Suppressor macrophage treated with lipopolysaccharide for 4 hours (primary cell): Measurements from ENCODE around the gene TEX22.

Experiments
- DNase-seq: peaks from one replicate; pipeline ENCODE4 v3.0.0-alpha.2; 2020

TEX22 gene

DNA sequence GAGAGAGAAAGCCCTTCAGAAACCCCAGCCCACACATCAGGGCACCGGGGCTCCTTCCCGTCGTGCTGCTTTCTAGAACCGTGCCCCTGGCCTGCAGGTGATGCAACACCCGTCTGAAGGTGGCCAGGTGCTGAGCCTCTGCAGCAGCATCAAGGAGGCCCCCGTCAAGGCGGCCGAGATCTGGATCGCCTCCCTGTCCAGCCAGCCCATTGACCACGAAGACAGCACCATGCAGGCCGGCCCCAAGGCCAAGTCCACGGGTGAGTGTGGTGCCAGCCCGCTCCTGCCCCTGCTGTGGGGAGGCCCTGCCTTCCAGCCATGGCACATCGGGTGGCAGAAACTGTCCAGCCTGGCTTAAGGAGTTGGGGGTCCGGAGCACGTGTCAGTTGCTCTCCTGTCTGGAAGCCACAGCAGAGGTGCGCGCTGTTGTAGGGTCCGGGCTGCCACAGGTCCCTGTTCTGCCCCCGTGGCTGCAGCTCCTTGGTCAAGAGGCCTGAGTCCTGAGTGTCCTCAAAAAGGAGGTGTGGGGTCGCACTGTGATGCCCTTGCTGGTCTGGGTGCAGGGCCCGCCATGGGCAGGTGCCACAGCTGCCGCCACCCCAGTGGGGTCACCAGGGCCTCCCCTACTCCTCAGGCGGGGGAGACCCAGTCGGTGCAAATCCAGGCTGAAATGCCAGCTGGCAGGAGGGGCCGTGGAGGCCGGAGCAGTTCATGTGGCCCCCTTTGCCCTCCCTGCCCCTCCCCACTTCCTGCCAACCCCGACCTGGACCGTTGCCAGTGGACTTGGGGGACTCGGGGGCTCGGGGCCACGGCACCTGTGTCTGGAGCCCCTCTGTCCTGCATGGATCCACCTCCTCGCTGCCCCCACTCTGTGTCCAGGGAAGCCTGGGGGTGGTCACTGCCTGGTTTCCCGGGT is 31.0 kb upstream of the TEX22 start:
- no peak for DNase-seq

GRCh38 chr14:105368032-105368417 is 30.3 kb upstream of the TEX22 start:
- no peak for DNase-seq

GRCh38 chr14:105368426-105368825 is 29.9 kb upstream of the TEX22 start:
- no peak for DNase-seq

DNA sequence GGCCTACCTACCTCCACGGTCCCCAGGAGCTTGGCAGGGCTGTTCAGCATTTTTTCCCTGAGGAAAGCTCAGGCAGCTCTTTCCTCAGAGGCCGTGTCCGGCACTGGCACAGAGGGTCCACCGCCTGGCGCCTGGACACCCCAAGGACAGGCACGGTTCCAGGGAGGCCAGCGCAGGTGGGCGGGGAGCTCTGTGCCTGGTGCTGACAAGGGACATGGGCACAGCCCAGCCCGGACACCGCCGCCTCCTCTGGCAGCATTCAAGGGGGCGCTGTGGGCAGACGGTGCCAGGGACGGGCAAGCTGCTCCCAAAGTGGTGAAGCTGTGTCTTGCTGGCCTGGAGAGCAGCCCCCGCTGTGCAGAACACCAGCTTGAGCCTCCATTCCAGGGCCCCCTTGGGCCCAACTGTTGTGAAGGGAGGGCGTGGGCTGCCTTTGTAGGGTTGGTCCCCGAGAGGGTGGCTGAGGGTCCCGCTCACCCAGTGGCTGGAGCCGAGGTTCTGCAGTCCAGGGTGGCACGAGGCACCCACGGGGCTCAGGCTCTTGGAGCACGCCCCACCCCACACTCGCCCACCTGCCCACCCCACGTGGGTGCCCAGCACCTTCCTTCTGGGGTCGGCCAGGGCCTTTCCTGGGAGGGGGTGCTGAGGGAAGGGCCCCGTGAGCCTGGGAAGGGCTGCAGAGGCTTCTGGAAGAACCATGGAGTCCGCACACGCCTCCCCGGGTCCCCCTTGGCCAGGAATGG is 29.3 kb upstream of the TEX22 start:
- DNase-seq, result no peak

DNA sequence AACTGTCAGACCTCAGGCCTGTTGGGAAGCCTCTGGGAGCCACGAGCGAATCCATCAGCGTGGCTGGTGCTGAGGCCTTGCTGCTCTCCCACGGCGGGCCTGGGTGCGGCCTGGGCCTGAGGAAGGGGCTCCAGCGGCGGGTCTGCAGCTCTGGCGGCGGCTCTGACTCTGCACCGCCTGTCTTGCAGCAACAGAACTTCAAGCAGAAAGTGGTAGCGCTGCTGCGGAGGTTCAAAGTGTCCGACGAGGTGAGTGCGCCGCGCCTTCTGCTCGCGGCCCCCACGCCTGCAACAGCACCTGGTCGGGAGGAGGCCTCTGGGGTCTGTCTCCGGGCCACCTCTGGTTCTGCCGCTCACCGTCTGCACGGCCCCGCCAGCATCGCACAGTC is 28.7 kb upstream of the TEX22 start:
- DNase-seq, result no peak

DNA sequence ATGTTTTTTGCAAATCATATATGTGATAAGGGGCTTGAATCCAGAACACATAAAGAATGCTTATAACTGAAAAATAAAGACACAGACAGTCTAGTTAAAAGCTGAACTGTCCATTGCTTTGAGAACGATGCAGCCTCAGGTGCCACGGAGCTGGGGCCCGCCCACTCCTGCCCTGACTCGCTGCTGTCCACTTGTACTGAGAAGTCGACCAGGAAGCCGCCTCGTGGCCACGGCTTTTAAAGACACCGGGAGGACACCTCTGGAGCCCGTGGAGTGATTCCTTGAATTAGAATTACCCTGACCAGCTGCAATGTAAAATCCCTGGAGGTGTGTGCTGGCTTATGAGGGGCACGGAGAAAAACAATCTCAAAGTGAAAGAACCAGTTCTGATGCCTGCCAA is 23.9 kb upstream of the TEX22 start:
- no peak for DNase-seq

DNA sequence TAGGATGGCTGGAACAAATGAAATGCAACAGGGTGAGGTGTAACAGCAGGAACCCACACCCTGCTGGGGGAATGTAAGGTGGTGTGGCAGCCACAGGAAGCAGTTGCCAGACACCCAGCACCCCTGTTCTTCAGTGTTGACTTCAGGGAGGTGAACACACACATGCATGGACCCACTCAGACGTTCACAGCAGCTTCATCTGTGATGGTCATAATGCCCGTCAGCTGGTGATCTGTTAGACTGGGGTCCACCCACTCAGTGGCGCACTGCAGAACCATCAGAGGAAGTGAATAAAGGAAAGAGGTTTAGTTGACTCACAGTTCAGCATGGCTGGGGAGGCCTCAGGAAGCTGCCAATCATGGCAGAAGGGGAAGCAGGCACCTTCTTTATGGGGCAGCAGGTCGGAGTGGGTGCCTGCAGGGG is 22.7 kb upstream of the TEX22 start:
- peak; percentile 82 for DNase-seq

DNA sequence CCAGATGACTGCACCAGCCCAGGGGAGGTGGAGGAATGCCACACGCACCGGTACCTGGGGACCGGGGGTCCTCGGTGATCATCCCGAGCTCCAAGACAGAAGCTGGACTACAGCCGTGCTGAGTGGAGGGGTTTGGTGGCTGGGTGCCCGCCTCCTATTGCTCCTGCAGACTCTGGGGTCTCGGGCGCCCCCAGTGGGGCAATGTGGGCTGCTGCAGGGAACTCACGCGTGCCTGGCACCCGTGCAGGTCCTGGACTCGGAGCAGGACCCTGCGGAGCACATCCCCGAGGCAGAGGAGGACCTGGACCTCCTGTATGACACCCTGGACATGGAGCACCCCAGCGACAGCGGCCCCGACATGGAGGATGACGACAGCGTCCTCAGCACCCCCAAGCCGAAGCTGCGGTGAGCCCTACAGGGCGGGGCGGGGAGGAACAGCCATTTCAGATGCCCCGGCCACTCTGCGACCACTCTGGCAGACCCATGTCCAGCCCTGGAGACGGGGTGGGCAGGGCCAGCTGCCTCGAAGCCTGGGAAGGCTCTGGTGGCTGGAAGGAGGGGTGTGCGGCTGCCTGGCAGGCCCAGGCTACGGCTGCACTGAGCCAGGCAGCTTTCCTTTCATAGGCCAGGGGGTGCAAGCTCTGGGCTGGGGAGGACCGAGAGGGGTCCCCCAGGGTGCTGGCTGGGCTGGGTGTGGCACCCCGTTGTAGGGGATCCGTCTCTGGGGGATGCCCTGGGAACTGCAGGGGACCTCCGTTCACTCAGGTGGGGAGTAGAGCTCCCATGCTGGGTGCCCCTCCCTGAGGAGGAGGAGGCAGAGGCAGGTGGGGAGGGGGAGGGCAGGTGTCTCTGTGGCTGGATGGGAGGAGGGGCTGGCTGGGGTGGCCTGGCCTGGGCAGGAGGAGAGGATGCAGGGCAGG is 21.6 kb upstream of the TEX22 start:
- no peak for DNase-seq

DNA sequence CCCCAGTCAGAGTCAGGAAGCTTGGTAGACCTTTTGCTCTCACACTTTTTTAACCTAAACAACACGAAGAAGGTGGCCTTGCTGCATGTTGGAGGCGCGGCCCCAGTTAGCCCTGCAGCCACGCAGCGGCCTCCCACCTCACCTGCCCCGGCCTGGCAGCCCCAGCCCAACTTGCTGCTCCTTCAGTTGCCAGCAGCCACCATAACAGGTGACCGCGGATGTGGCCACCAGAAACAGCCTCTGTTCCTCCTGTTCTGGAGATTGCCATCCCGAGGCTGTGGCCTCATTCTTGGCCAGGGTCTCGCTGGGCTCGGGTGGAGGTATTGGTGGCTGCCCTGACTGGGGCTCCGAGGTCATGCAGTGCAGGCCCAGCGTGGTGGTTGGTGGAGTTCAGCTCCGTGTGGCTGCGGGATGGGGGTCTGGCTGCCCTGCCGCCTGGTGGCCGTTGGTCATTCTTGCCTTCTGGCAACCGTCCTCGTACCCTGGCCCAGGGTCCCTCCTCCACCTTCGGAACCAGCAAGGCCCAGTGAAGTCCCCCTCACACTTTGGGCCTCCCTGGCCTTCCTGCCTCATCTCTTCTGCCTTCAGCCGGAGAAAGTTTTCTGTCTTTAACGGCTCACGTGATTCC is 20.7 kb upstream of the TEX22 start:
- no peak for DNase-seq

GRCh38 chr14:105378199-105378598 is 20.1 kb upstream of the TEX22 start:
- DNase-seq, result no peak

GRCh38 chr14:105378873-105379685 is 19.3 kb upstream of the TEX22 start:
- DNase-seq, result no peak

DNA sequence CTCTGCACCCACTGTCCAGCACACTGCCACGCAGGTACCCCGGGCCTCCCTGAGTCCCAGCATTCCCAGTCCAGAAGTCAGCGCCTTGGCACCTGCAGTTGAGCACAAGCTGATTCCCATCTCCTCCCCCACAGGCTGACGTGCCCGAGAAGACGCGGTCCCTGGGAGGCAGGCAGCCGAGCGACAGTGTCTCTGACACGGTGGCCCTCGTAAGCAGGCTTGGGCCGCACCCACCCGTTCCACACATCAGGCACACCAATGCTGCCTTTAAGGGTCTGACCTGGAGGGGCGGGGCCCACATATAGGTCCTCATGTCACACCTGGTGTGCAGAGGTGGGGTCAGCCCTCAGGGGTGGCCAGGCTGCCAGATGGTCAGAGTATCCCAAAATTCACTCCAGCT is 18.4 kb upstream of the TEX22 start:
- no peak for DNase-seq

DNA sequence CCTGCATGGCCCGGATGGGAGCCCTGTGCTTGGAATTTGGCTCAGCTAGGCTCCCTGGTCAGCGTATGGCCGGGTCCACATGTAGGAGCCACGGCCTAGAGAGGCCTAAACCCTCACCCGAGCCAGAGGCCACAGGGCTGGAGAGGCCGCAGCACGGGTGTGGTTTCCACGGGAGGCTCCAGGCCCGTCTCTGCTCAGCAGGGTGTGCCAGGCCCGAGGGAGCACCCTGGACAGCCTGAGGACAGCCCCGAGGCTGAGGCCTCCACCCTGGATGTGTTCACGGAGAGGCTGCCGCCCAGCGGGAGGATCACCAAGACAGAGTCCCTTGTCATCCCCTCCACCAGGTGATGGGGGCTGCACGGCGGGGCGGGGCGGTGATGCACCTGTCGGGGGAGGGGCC is 17.6 kb upstream of the TEX22 start:
- DNase-seq, result no peak

GRCh38 chr14:105381446-105382342 is 16.6 kb upstream of the TEX22 start:
- no peak for DNase-seq

GRCh38 chr14:105382343-105383082 is 15.8 kb upstream of the TEX22 start:
- no peak for DNase-seq

GRCh38 chr14:105383083-105383730 is 15.1 kb upstream of the TEX22 start:
- no peak for DNase-seq

DNA sequence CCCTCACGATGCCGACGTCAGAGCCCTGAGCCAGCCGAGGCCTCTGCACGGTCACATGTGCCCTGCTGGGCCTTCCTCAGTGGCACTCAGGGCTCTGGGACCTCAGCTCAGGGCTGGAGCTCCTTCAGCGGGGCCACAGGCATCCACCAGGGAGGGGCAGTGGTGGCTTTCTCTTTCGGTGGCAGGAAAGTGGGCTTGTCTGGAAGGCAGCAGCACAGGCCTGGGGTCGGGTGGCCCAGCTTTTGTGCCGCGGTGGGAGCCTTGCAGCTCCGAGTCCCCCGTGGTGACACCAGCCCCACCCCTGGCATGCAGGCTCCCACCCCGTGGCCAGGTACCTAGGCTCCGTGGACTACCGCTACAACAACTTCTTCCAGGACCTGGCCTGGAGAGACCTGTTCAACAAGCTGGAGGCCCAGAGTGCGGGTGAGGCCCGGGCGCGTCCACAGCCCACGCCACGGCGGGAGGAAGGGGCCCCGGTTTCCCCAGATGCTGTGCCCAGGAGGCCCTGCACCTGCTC is 14.2 kb upstream of the TEX22 start:
- DNase-seq, result no peak

- no peak for DNase-seq
These were observed 13.6 kb upstream of the TEX22 start for GRCh38 chr14:105384605-105385321.

- no peak for DNase-seq
These were observed 13.1 kb upstream of the TEX22 start for GRCh38 chr14:105385322-105385637.
